GM12878 (cell line): ENCODE data around the gene DCPS. TPM values are rescaled to one million over a fixed set of nuclear protein-coding genes. Genes with fewer than 3 reads are reported as not detected.
A peak's percentile ranks its signal among the peaks of the same experiment; 100 is the strongest.

Experiments used
- ATAC-seq: fragments of 200-7000 bp; cut with Tn5 transposase; 3 replicates; pipeline ENCODE4 v1.9.1; 2020; ENCODE audit warnings: mild to moderate bottlenecking, moderate library complexity
- BruUV-seq: library from RNA; stranded (reverse); fragments of 400-500 nt; replicated peaks from 2 replicates; lab custom pipeline; 2021; lab: Mats Ljungman, UMichigan
- CTCF ChIA-PET: fragments of 300-600 bp; sonication (Branson Sonifier 250); formaldehyde crosslinking; extraction: SDS; loops from one replicate; lab custom pipeline; 2021; ENCODE audit warnings: inconsistent platforms; lab: Yijun Ruan, JAX
- POLR2A ChIA-PET: fragments of 350-600 bp; formaldehyde crosslinking; extraction: SDS; loops from one replicate; lab custom pipeline; 2021; ENCODE audit warnings: inconsistent platforms; lab: Charles Lee
- RAD21 ChIA-PET: fragments of 300-600 bp; sonication (Branson Sonifier 250); formaldehyde crosslinking; loops from one replicate; lab custom pipeline; 2023; ENCODE audit warnings: antibody characterized with exemption; ENCODE audit not compliant: unreplicated experiment; lab: Charles Lee
- SMC1A ChIA-PET: fragments of 300-600 bp; sonication (Branson Sonifier 250); formaldehyde crosslinking; loops from one replicate; lab custom pipeline; 2023; ENCODE audit not compliant: unreplicated experiment, uncharacterized antibody; lab: Charles Lee
- DNase-seq: peaks from one replicate; pipeline ENCODE4 v3.0.0-alpha.2; 2011; ENCODE audit warnings: low read depth, low spot score
- FAIRE-seq: peaks from 3 replicates; lab custom pipeline; 2011; peaks lifted over from hg19 to GRCh38; lab: Jason Lieb, UNC
- H2AFZ ChIP-seq: 2 replicates; pipeline ENCODE4 v1.6.0; 2011; ENCODE audit warnings: low read depth, low read length, control low read depth; ENCODE audit not compliant: control insufficient read depth
- H3K27ac ChIP-seq: 2 replicates; pipeline ENCODE4 v1.5.1; 2011; ENCODE audit warnings: control low read depth; ENCODE audit not compliant: control insufficient read depth, insufficient read depth
- H3K27me3 ChIP-seq, 2 experiments: replicated peaks in 1 of 2; 2 replicates each; pipeline versions ENCODE4 v1.6.0 to v1.6.1; 2011; ENCODE audit warnings: low read length in 1 of 2; ENCODE audit not compliant: control insufficient read depth in 2 of 2, insufficient read depth in 2 of 2
- H3K36me3 ChIP-seq, 2 experiments: 2 replicates each; pipeline ENCODE4 v1.5.1; 2011; ENCODE audit warnings: low read length in 1 of 2; ENCODE audit not compliant: control insufficient read depth in 2 of 2, insufficient read depth in 2 of 2
- H3K4me1 ChIP-seq: 2 replicates; pipeline ENCODE4 v1.6.1; 2011; ENCODE audit warnings: mild to moderate bottlenecking, low read length, moderate library complexity, mixed read lengths; ENCODE audit not compliant: control insufficient read depth, insufficient read depth
- H3K4me2 ChIP-seq: 2 replicates; pipeline ENCODE4 v1.6.0; 2011; ENCODE audit warnings: control low read depth; ENCODE audit not compliant: control insufficient read depth, insufficient read depth
- H3K4me3 ChIP-seq: fragments of 200-600 bp; sonication (generic); 2 replicates; pipeline ENCODE4 v1.5.1; 2016
- H3K79me2 ChIP-seq: 2 replicates; pipeline ENCODE4 v1.6.0; 2011; ENCODE audit warnings: low read length; ENCODE audit not compliant: control insufficient read depth, insufficient read depth
- H3K9ac ChIP-seq: 2 replicates; pipeline ENCODE4 v1.8.0; 2011; ENCODE audit warnings: low read length, control low read depth, mixed read lengths; ENCODE audit not compliant: control insufficient read depth, insufficient read depth
- H3K9me3 ChIP-seq: replicated peaks from 3 replicates; pipeline ENCODE4 v1.5.1; 2011; ENCODE audit warnings: mild to moderate bottlenecking, low read length; ENCODE audit not compliant: control insufficient read depth, insufficient read depth
- H4K20me1 ChIP-seq: 2 replicates; pipeline ENCODE4 v1.6.0; 2011; ENCODE audit not compliant: control insufficient read depth, insufficient read depth
- EGR1 ChIP-seq, 2 experiments: IDR thresholded peaks; 1 replicate in 1 of 2; 2 replicates in 1 of 2; pipeline ENCODE4 v1.6.1; 2011 to 2012; ENCODE audit warnings: low read depth in 2 of 2, low read length in 2 of 2, borderline replicate concordance in 1 of 2, mild to moderate bottlenecking in 1 of 2, moderate library complexity in 1 of 2
- EZH2 ChIP-seq: IDR thresholded peaks from 2 replicates; pipeline ENCODE4 v1.6.1; 2012; ENCODE audit warnings: low read depth, mild to moderate bottlenecking, control low read depth, inconsistent platforms, low read length, borderline replicate concordance; ENCODE audit not compliant: control insufficient read depth
- JUND ChIP-seq: IDR thresholded peaks from 2 replicates; pipeline ENCODE4 v1.6.1; 2012; ENCODE audit warnings: low read depth, mild to moderate bottlenecking, low read length, improper control_type of control experiment, moderate library complexity
- NFYB ChIP-seq: IDR thresholded peaks from 2 replicates; pipeline ENCODE4 v1.6.1; 2011; ENCODE audit warnings: low read depth, mild to moderate bottlenecking, low read length, improper control_type of control experiment, moderate library complexity; ENCODE audit not compliant: insufficient read depth
- PAX5 ChIP-seq: IDR thresholded peaks from 2 replicates; pipeline ENCODE4 v1.6.1; 2011; ENCODE audit warnings: low read depth, low read length, borderline replicate concordance
- POLR2AphosphoS2 ChIP-seq: IDR thresholded peaks from 2 replicates; pipeline ENCODE4 v1.6.1; 2011; ENCODE audit warnings: low read depth, mild to moderate bottlenecking, low read length, improper control_type of control experiment, moderate library complexity
- RAD51 ChIP-seq: fragments of 450-650 bp; IDR thresholded peaks from 2 replicates; pipeline ENCODE4 v1.6.1; 2016; ENCODE audit warnings: moderate library complexity, mild to moderate bottlenecking, inconsistent platforms
- RUNX3 ChIP-seq: IDR thresholded peaks from 2 replicates; pipeline ENCODE4 v1.6.1; 2012; ENCODE audit warnings: low read length, inconsistent platforms
- SMAD1 ChIP-seq: fragments of 450-650 bp; IDR thresholded peaks from 2 replicates; pipeline ENCODE4 v1.6.1; 2018; ENCODE audit warnings: mild to moderate bottlenecking, low read depth; ENCODE audit not compliant: partially characterized antibody
- TCF7 ChIP-seq: IDR thresholded peaks from 2 replicates; pipeline ENCODE4 v1.6.1; 2014; ENCODE audit warnings: antibody characterized with exemption, borderline replicate concordance
- ZBED1 ChIP-seq: IDR thresholded peaks from 2 replicates; pipeline ENCODE4 v1.6.1; 2016; ENCODE audit warnings: borderline replicate concordance
- WGBS: methylation state at CpG from one replicate; pipeline ENCODE4 v1.1.6; 2016; ENCODE audit warnings: low lambda C conversion rate; ENCODE audit not compliant: insufficient replicate concordance, insufficient coverage; ENCODE audit errors: missing lambda C conversion rate; 5-methylcytosine and 5-hydroxymethylcytosine counted together
- in situ Hi-C: fragments of 300-500 bp; cut with MboI; formaldehyde crosslinking; loops from 9 replicates; pipeline ENCODE4 v1.14.3; 2018; ENCODE audit warnings: mixed read lengths
- intact Hi-C: fragments of 100-400 bp; cut with micrococcal nuclease; formaldehyde crosslinking; loops from one replicate; pipeline ENCODE4 v1.14.2; 2022; ENCODE audit not compliant: unreplicated experiment
- polyA plus RNA-seq, 11 experiments: library from polyadenylated mRNA; depleted of rRNA in 4 of 11; unstranded in 6 of 11; stranded (reverse) in 5 of 11; fragments of >200 nt; fragmentation: Nextera tagmentation in 4 of 11; fragmentation: Illumina TruSeq in 1 of 11; extraction: Ambion mirVana in 4 of 11; extraction: Trizol in 1 of 11; gene quantifications; 1 replicate in 1 of 11; 2 replicates in 10 of 11; pipeline versions ENCODE4 v1.2.1 to v1.2.3, GENCODE V29; 2011 to 2016; ENCODE audit warnings: inconsistent platforms in 2 of 11, missing spikeins in 2 of 11, low read depth in 1 of 11
- total RNA-seq, 4 experiments: library from RNA; depleted of rRNA in 3 of 4; stranded (reverse); fragments of >200 nt in 3 of 4; fragmentation: Illumina TruSeq in 1 of 4; extraction: Trizol in 1 of 4; gene quantifications; 2 replicates each; pipeline versions ENCODE4 v1.2.1 to v1.2.3, GENCODE V29; 2013 to 2021
- TF ChIP-seq, protein P1 (sequence below): fragments of 450-650 bp; IDR thresholded peaks from 2 replicates; pipeline ENCODE4 v1.6.1; 2016; ENCODE audit warnings: mild to moderate bottlenecking, moderate library complexity, borderline replicate concordance
- TF ChIP-seq, protein P2 (sequence below): fragments of 450-650 bp; IDR thresholded peaks from 2 replicates; pipeline ENCODE4 v1.6.1; 2018; ENCODE audit warnings: borderline replicate concordance, mild to moderate bottlenecking; ENCODE audit not compliant: partially characterized antibody
- TF ChIP-seq, protein P3 (sequence below), 3 experiments: IDR thresholded peaks in 2 of 3; conservative IDR thresholded peaks in 1 of 3; 2 replicates each; pipeline ENCODE4 v1.5.1; 2011; ENCODE audit warnings: low read depth in 3 of 3, low read length in 3 of 3, mild to moderate bottlenecking in 3 of 3, control low read depth in 2 of 3, moderate library complexity in 2 of 3, inconsistent platforms in 1 of 3, mixed read lengths in 1 of 3; ENCODE audit not compliant: control insufficient read depth in 2 of 3, insufficient read depth in 1 of 3; ENCODE audit errors: extremely low read depth in 1 of 3

The DCPS gene
- total and polyA plus RNA-seq, 10 of the 15 experiments (the other 5 are each of a cell fraction or from before 2014, with no cell fraction given): 23.5 to 101 (median 67.4) TPM

DNA sequence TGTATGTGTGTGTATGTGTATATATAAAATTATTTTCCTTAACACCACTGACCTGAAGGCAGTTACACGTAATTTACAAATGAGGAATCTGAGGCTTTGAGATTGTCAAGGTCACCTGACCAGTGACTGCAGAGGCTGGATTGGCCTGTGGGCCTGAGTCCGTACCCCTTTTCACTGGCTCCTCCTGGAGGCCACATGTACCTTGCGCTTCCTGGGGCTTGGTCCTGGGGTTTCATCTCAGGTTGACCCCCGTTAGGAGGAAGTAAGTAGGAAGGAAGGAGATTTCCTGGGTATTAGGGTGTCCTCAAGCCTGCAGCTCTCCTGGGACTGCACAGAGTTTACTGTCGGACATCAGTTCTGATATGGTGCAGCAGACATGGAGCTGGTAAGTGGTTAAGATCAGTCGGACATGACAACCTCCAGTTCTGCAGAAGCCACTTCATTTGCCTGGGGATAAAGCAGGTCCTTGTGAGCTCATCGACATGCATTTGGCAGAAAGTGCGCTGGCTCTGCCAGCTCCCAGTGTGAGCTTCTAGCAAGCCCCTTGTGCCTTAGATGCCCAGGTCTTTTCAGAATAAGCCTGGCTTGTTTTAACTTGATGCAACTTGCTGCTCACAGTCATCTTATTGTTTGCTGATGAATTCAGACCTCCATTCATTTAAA lies 88.2 kb downstream of the DCPS start:
- peak; percentile 75 for ATAC-seq
- RAD21 ChIA-PET: no interaction called here
- peaks cover 9% of the 10 kb centered on the region for H3K4me1 ChIP-seq
- peak; percentile 35 for DNase-seq
- BruUV-seq: no TSS peak
- in situ Hi-C loops (no loop called here), intact Hi-C loops (no loop called here)
- WGBS: 10% methylated on average over 8 of the region's 8 CpGs
- peak overlapping the region; percentile 20 for H2AFZ ChIP-seq
- CTCF ChIA-PET: interaction anchor here (0.6 to 1.1 kb wide), 3 partner anchors 42 to 88 kb away, joined by 3 read pairs; no protein-coding TSS in a partner anchor
- POLR2A ChIA-PET: no interaction called here
- H3K79me2 ChIP-seq: no peaks in the 10 kb centered on the region
- SMC1A ChIA-PET: interaction anchor here (0.7 to 1.1 kb wide), 2 partner anchors 80 to 82 kb away, joined by 3 to 4 read pairs; no protein-coding TSS in a partner anchor
- H3K36me3 ChIP-seq: no peaks in the 10 kb centered on the region
- H3K4me2 ChIP-seq: peak overlapping the region; percentile 47
- no peaks in the 10 kb centered on the region for H4K20me1 ChIP-seq
- H3K27me3 ChIP-seq: no peaks in the 10 kb centered on the region
- no peak overlapping the region for H3K9ac ChIP-seq
- H3K4me3 ChIP-seq: no peak overlapping the region
- peak; percentile 88 for FAIRE-seq
- H3K27ac ChIP-seq: no peak overlapping the region
- H3K9me3 ChIP-seq: no peaks in the 10 kb centered on the region
- TF ChIP-seq, protein P1, sequence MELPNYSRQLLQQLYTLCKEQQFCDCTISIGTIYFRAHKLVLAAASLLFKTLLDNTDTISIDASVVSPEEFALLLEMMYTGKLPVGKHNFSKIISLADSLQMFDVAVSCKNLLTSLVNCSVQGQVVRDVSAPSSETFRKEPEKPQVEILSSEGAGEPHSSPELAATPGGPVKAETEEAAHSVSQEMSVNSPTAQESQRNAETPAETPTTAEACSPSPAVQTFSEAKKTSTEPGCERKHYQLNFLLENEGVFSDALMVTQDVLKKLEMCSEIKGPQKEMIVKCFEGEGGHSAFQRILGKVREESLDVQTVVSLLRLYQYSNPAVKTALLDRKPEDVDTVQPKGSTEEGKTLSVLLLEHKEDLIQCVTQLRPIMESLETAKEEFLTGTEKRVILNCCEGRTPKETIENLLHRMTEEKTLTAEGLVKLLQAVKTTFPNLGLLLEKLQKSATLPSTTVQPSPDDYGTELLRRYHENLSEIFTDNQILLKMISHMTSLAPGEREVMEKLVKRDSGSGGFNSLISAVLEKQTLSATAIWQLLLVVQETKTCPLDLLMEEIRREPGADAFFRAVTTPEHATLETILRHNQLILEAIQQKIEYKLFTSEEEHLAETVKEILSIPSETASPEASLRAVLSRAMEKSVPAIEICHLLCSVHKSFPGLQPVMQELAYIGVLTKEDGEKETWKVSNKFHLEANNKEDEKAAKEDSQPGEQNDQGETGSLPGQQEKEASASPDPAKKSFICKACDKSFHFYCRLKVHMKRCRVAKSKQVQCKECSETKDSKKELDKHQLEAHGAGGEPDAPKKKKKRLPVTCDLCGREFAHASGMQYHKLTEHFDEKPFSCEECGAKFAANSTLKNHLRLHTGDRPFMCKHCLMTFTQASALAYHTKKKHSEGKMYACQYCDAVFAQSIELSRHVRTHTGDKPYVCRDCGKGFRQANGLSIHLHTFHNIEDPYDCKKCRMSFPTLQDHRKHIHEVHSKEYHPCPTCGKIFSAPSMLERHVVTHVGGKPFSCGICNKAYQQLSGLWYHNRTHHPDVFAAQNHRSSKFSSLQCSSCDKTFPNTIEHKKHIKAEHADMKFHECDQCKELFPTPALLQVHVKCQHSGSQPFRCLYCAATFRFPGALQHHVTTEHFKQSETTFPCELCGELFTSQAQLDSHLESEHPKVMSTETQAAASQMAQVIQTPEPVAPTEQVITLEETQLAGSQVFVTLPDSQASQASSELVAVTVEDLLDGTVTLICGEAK: no peak
- TF ChIP-seq EZH2: no peak
- no peak for TF ChIP-seq PAX5
- TF ChIP-seq RUNX3: 0 out of 2 replicates have a peak, but pooled peaks have one; percentile 10
- no peak for TF ChIP-seq EGR1 (IDR thresholded peaks at IDR 0.05; ENCODE audit: borderline replicate concordance in 1 of 2, low read depth in 2 of 2, low read length in 2 of 2)
- no peak for TF ChIP-seq TCF7
- TF ChIP-seq, protein P2, sequence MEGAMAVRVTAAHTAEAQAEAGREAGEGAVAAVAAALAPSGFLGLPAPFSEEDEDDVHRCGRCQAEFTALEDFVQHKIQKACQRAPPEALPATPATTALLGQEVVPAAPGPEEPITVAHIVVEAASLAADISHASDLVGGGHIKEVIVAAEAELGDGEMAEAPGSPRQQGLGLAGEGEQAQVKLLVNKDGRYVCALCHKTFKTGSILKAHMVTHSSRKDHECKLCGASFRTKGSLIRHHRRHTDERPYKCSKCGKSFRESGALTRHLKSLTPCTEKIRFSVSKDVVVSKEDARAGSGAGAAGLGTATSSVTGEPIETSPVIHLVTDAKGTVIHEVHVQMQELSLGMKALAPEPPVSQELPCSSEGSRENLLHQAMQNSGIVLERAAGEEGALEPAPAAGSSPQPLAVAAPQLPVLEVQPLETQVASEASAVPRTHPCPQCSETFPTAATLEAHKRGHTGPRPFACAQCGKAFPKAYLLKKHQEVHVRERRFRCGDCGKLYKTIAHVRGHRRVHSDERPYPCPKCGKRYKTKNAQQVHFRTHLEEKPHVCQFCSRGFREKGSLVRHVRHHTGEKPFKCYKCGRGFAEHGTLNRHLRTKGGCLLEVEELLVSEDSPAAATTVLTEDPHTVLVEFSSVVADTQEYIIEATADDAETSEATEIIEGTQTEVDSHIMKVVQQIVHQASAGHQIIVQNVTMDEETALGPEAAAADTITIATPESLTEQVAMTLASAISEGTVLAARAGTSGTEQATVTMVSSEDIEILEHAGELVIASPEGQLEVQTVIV: no peak
- TF ChIP-seq JUND: no peak
- TF ChIP-seq NFYB: no peak
- TF ChIP-seq RAD51: peak; percentile 40; the same call in 1 of the 2 replicates
- TF ChIP-seq POLR2AphosphoS2: no peak
- no peak for TF ChIP-seq ZBED1
- no peak for TF ChIP-seq SMAD1
- TF ChIP-seq, protein P3, sequence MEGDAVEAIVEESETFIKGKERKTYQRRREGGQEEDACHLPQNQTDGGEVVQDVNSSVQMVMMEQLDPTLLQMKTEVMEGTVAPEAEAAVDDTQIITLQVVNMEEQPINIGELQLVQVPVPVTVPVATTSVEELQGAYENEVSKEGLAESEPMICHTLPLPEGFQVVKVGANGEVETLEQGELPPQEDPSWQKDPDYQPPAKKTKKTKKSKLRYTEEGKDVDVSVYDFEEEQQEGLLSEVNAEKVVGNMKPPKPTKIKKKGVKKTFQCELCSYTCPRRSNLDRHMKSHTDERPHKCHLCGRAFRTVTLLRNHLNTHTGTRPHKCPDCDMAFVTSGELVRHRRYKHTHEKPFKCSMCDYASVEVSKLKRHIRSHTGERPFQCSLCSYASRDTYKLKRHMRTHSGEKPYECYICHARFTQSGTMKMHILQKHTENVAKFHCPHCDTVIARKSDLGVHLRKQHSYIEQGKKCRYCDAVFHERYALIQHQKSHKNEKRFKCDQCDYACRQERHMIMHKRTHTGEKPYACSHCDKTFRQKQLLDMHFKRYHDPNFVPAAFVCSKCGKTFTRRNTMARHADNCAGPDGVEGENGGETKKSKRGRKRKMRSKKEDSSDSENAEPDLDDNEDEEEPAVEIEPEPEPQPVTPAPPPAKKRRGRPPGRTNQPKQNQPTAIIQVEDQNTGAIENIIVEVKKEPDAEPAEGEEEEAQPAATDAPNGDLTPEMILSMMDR (IDR thresholded peaks at IDR 0.05 in 2 of 3, conservative IDR thresholded peaks at IDR 0.05 in 1 of 3; ENCODE audit: control insufficient read depth in 2 of 3, extremely low read depth in 1 of 3, insufficient read depth in 1 of 3, low read depth in 3 of 3, low read length in 3 of 3): peak in 2 of 3 experiments; percentile 22 to 29; a peak in 4 of 6 replicates
